ENCODE results near the gene IQSEC1.
"Not testable (repeated sequence)": the region's sequence is repeated elsewhere in the genome, so short reads cannot be mapped to it uniquely, and the experiment has no call there.

IQSEC1 gene

GRCh38 chr3:12879191-12879815 lies 193.9 kb downstream of the IQSEC1 start:
- no peak overlapping the region for H3K27ac ChIP-seq
- ChIA-PET CTCF (no interaction called here), POLR2A (ENCODE audit: low non-redundant PET) (no interaction called here)
- no peak for TF ChIP-seq CTCF (conservative IDR thresholded peaks at IDR 0.05; ENCODE audit: low read depth)
- DNase-seq (ENCODE audit: low spot score): no peak

GRCh38 chr3:12878758-12879157 lies 194.5 kb downstream of the IQSEC1 start:
- CTCF ChIA-PET; H3K27ac ChIP-seq; POLR2A ChIA-PET (ENCODE audit: low non-redundant PET); DNase-seq (ENCODE audit: low spot score): not testable (repeated sequence)

- DNase-seq (ENCODE audit: low spot score): no peak
- no peak overlapping the region for H3K27ac ChIP-seq
Measured at GRCh38 chr3:12878141-12878574, 195.1 kb downstream of the IQSEC1 start.

GRCh38 chr3:12877040-12877439 lies 196.2 kb downstream of the IQSEC1 start:
- DNase-seq (ENCODE audit: low spot score): no peak
- CTCF ChIA-PET: interaction anchor here (1.2 kb wide), 1 partner anchor 35 kb away, joined by 4 read pairs; the partner anchor contains the start of gene RPL32
- no peak overlapping the region for H3K27ac ChIP-seq
- no peak for TF ChIP-seq CTCF (conservative IDR thresholded peaks at IDR 0.05; ENCODE audit: low read depth)
- POLR2A ChIA-PET (ENCODE audit: low non-redundant PET): no interaction called here

More at GRCh38 chr3:12878141-12878574, 195.1 kb downstream of the IQSEC1 start:
- ChIA-PET CTCF (no interaction called here), POLR2A (ENCODE audit: low non-redundant PET) (interaction anchor here (0.6 kb wide), 1 partner anchor 117 kb away, joined by 3 read pairs; no protein-coding TSS in a partner anchor)
- no peak for TF ChIP-seq CTCF (conservative IDR thresholded peaks at IDR 0.05; ENCODE audit: low read depth)

GRCh38 chr3:12875857-12876836 lies 197.1 kb downstream of the IQSEC1 start:
- no peak overlapping the region for H3K27ac ChIP-seq
- no peak for TF ChIP-seq CTCF (conservative IDR thresholded peaks at IDR 0.05; ENCODE audit: low read depth)
- POLR2A ChIA-PET (ENCODE audit: low non-redundant PET): no interaction called here
- no peak for DNase-seq (ENCODE audit: low spot score)
- CTCF ChIA-PET: interaction anchor here (0.7 to 1.2 kb wide), 2 partner anchors 9 to 34 kb away, joined by 3 to 4 read pairs; partner anchors contain the start of gene RPL32

- no peak for DNase-seq (ENCODE audit: low spot score)
- no peak for TF ChIP-seq CTCF (conservative IDR thresholded peaks at IDR 0.05; ENCODE audit: low read depth)
- CTCF ChIA-PET: no interaction called here
- H3K27ac ChIP-seq: no peak overlapping the region
- POLR2A ChIA-PET (ENCODE audit: low non-redundant PET): no interaction called here
Measured at GRCh38 chr3:12871404-12871983, 201.7 kb downstream of the IQSEC1 start.
